HEK293 (cell line): ENCODE results near the gene GNG14.

Experiments
- CTCF ChIA-PET: fragments of 350-600 bp; formaldehyde crosslinking; extraction: SDS; loops from one replicate; lab custom pipeline; 2021; ENCODE audit warnings: antibody characterized with exemption; lab: Yijun Ruan, JAX
- POLR2A ChIA-PET: fragments of 300-600 bp; formaldehyde crosslinking; extraction: SDS; loops from one replicate; lab custom pipeline; 2020; ENCODE audit warnings: antibody characterized with exemption, inconsistent platforms; lab: Yijun Ruan, JAX
- H3K27ac ChIP-seq: fragments of 200-500 bp; sonication (Bioruptor generic); 2 replicates; pipeline ENCODE4 v1.5.1; 2014; ENCODE audit warnings: low read depth, low read length, control low read depth, inconsistent platforms; ENCODE audit errors: extremely low read depth
- H3K36me3 ChIP-seq, 2 experiments: fragments of 200-500 bp in 1 of 2; sonication (Bioruptor generic) in 1 of 2; 1 replicate in 1 of 2; 2 replicates in 1 of 2; pipeline ENCODE4 v1.5.1; 2014 to 2017; ENCODE audit warnings: inconsistent platforms in 2 of 2, low read length in 2 of 2; ENCODE audit not compliant: control insufficient read depth in 2 of 2, insufficient read depth in 1 of 2
- H3K4me1 ChIP-seq: fragments of 200-500 bp; sonication (Bioruptor generic); 2 replicates; pipeline ENCODE4 v1.5.1; 2014; ENCODE audit warnings: mild to moderate bottlenecking, low read length, inconsistent platforms; ENCODE audit not compliant: control insufficient read depth, insufficient read depth
- H3K4me3 ChIP-seq: 2 replicates; pipeline ENCODE4 v1.5.1; 2011; ENCODE audit warnings: low read depth, mild to moderate bottlenecking, control low read depth, low read length, moderate library complexity
- H3K9me3 ChIP-seq: fragments of 200-500 bp; sonication (Bioruptor generic); 2 replicates; pipeline ENCODE4 v1.5.1; 2014; ENCODE audit warnings: low read depth, low read length, inconsistent platforms; ENCODE audit not compliant: control insufficient read depth, insufficient read depth
- GLIS1 ChIP-seq: fragments of 450-650 bp; formaldehyde crosslinking; IDR thresholded peaks from 2 replicates; pipeline ENCODE4 v1.5.1; 2016; ENCODE audit warnings: missing biosample characterization, missing genetic modification characterization
- IKZF3 ChIP-seq: fragments of 450-650 bp; IDR thresholded peaks from 2 replicates; pipeline ENCODE4 v1.5.0; 2018; ENCODE audit warnings: missing biosample characterization, mild to moderate bottlenecking, missing genetic modification characterization, moderate library complexity
- KLF9 ChIP-seq: fragments of 450-650 bp; formaldehyde crosslinking; IDR thresholded peaks from 2 replicates; pipeline ENCODE4 v1.5.1; 2016; ENCODE audit warnings: missing biosample characterization, missing genetic modification characterization, low read depth
- PRDM4 ChIP-seq: fragments of 450-650 bp; formaldehyde crosslinking; IDR thresholded peaks from 2 replicates; pipeline ENCODE4 v1.5.1; 2017; ENCODE audit warnings: missing biosample characterization, missing genetic modification characterization
- SCRT1 ChIP-seq: fragments of 450-650 bp; formaldehyde crosslinking; IDR thresholded peaks from 2 replicates; pipeline ENCODE4 v1.5.1; 2016; ENCODE audit warnings: missing biosample characterization, missing genetic modification characterization, borderline replicate concordance
- WT1 ChIP-seq: fragments of 450-650 bp; formaldehyde crosslinking; IDR thresholded peaks from 2 replicates; pipeline ENCODE4 v1.5.1; 2016; ENCODE audit warnings: missing biosample characterization, missing genetic modification characterization
- YY1 ChIP-seq: fragments of 450-650 bp; formaldehyde crosslinking; IDR thresholded peaks from 2 replicates; pipeline ENCODE4 v1.5.1; 2018; ENCODE audit warnings: missing biosample characterization, missing genetic modification characterization
- ZNF184 ChIP-seq: fragments of 450-650 bp; IDR thresholded peaks from 2 replicates; pipeline ENCODE4 v1.5.1; 2018; ENCODE audit warnings: missing biosample characterization, mild to moderate bottlenecking, missing genetic modification characterization
- ZNF26 ChIP-seq: fragments of 450-650 bp; formaldehyde crosslinking; IDR thresholded peaks from 2 replicates; pipeline ENCODE4 v1.5.1; 2016; ENCODE audit warnings: missing biosample characterization, missing genetic modification characterization
- ZNF324 ChIP-seq: fragments of 450-650 bp; formaldehyde crosslinking; IDR thresholded peaks from 2 replicates; pipeline ENCODE4 v1.5.1; 2016; ENCODE audit warnings: missing biosample characterization, missing genetic modification characterization
- ZNF341 ChIP-seq: fragments of 450-650 bp; formaldehyde crosslinking; IDR thresholded peaks from 2 replicates; pipeline ENCODE4; 2016; ENCODE audit warnings: low read depth, missing biosample characterization, missing genetic modification characterization
- ZNF354C ChIP-seq: fragments of 450-650 bp; formaldehyde crosslinking; IDR thresholded peaks from 2 replicates; pipeline ENCODE4 v1.5.1; 2016; ENCODE audit warnings: missing biosample characterization, missing genetic modification characterization, low read depth, borderline replicate concordance
- ZNF513 ChIP-seq: fragments of 450-650 bp; IDR thresholded peaks from 2 replicates; pipeline ENCODE4 v1.5.1; 2018; ENCODE audit warnings: missing biosample characterization, missing genetic modification characterization
- ZNF560 ChIP-seq: fragments of 450-650 bp; formaldehyde crosslinking; IDR thresholded peaks from 2 replicates; pipeline ENCODE4 v1.5.1; 2017; ENCODE audit warnings: missing biosample characterization, missing genetic modification characterization, borderline replicate concordance
- ZNF626 ChIP-seq: fragments of 450-650 bp; sonication (Bioruptor Pico); formaldehyde crosslinking; IDR thresholded peaks from 2 replicates; pipeline ENCODE4 v1.5.1; 2018; ENCODE audit warnings: missing biosample characterization, missing genetic modification characterization, inconsistent platforms
- ZSCAN5A ChIP-seq: fragments of 450-650 bp; formaldehyde crosslinking; IDR thresholded peaks from 2 replicates; pipeline ENCODE4 v1.5.1; 2016; ENCODE audit warnings: missing biosample characterization, missing genetic modification characterization

Gene GNG14

GRCh38 chr19:12646551-12646950 is 41.2 kb upstream of the GNG14 start:
- CTCF ChIA-PET = no interaction called here
- H3K36me3 ChIP-seq = peaks cover 0 to 9% of the 10 kb centered on the region in 2 experiments; a peak in 1 of 3 replicates

GRCh38 chr19:12647047-12647446 is 40.8 kb upstream of the GNG14 start:
- Histone ChIP-seq H3K4me1 (no peaks in the 10 kb centered on the region), H3K36me3 (peaks cover 0 to 12% of the 10 kb centered on the region in 2 experiments; a peak in 1 of 3 replicates), H3K4me3 (no peak overlapping the region), H3K9me3 (no peaks in the 10 kb centered on the region), H3K27ac (no peak overlapping the region)
- TF ChIP-seq YY1 (tag by site-specific recombination) (no peak), ZNF626 (tag by site-specific recombination) (no peak), PRDM4 (no peak), WT1 (no peak), ZNF184 (tag by site-specific recombination) (no peak), IKZF3 (tag by site-specific recombination) (no peak), KLF9 (tag by site-specific recombination) (no peak), ZSCAN5A (tag by site-specific recombination) (no peak), SCRT1 (no peak), GLIS1 (tag by site-specific recombination) (no peak), ZNF341 (tag by site-specific recombination) (no peak), ZNF513 (tag by site-specific recombination) (no peak), ZNF354C (no peak)
- ChIA-PET CTCF (no interaction called here), POLR2A (no interaction called here)

More at GRCh38 chr19:12646551-12646950, 41.2 kb upstream of the GNG14 start:
- Histone ChIP-seq H3K4me3 (no peak overlapping the region), H3K27ac (no peak overlapping the region), H3K4me1 (no peaks in the 10 kb centered on the region), H3K9me3 (no peaks in the 10 kb centered on the region)
- POLR2A ChIA-PET = no interaction called here
- TF ChIP-seq ZNF26 (tag by site-specific recombination) (no peak), ZNF560 (tag by site-specific recombination) (no peak), ZNF324 (tag by site-specific recombination) (no peak)
